BLaER1 treated with 17β-estradiol and CSF1 and Interleukin-3, amounts not matched to agents 10 nM and 100 nM (cell line): ENCODE results near the gene ERICH6.

ENCODE experiments used
- H3K27ac ChIP-seq, 11 experiments: shearing (Covaris generic); formaldehyde crosslinking; 2 replicates each; pipeline ENCODE4 v1.8.1; 2022
- H3K27me3 ChIP-seq, 11 experiments: shearing (Covaris generic); formaldehyde crosslinking; 2 replicates each; pipeline ENCODE4 v1.8.1; 2022
- H3K36me3 ChIP-seq, 11 experiments: shearing (Covaris generic); formaldehyde crosslinking; 2 replicates each; pipeline ENCODE4 v1.8.1; 2022
- H3K4me1 ChIP-seq, 10 experiments: shearing (Covaris generic); formaldehyde crosslinking; 2 replicates each; pipeline ENCODE4 v1.8.1; 2022
- H3K4me2 ChIP-seq, 11 experiments: shearing (Covaris generic); formaldehyde crosslinking; 2 replicates each; pipeline ENCODE4 v1.8.1; 2022
- H3K4me3 ChIP-seq, 10 experiments: shearing (Covaris generic); formaldehyde crosslinking; 2 replicates each; pipeline ENCODE4 v1.8.1; 2022
- H3K9ac ChIP-seq, 11 experiments: shearing (Covaris generic); formaldehyde crosslinking; 2 replicates each; pipeline ENCODE4 v1.8.1; 2022
- H3K9me3 ChIP-seq, 11 experiments: shearing (Covaris generic); formaldehyde crosslinking; replicated peaks in 1 of 11; 2 replicates each; pipeline ENCODE4 v1.8.1; 2022
- H4K20me1 ChIP-seq, 11 experiments: shearing (Covaris generic); formaldehyde crosslinking; 2 replicates each; pipeline ENCODE4 v1.8.1; 2022
- Cebpa-rat ChIP-seq, 11 experiments: shearing (Covaris generic); IDR thresholded peaks; 2 replicates each; pipeline ENCODE4 v1.8.1; 2022

The ERICH6 gene

GRCh38 chr3:150620002-150620689, 83.6 kb downstream of the ERICH6 start:
- H3K4me2 ChIP-seq = peak overlapping the region in 1 of 11 experiments; percentile 6; a peak in 1 of 22 replicates
- H4K20me1 ChIP-seq = peaks cover 68 to 88% (median 85%) of the 10 kb centered on the region in 11 experiments
- no peak overlapping the region for H3K4me3 ChIP-seq
- peaks cover 51 to 77% (median 65%) of the 10 kb centered on the region in 11 experiments for H3K36me3 ChIP-seq
- no peaks in the 10 kb centered on the region for H3K27me3 ChIP-seq
- H3K4me1 ChIP-seq = peaks cover 0 to 29% (median 0%) of the 10 kb centered on the region in 10 experiments; a peak in 4 of 20 replicates
- no peak for TF ChIP-seq Cebpa-rat (IDR thresholded peaks at IDR 0.05)
- no peak overlapping the region for H3K9ac ChIP-seq
- peaks cover 0 to 14% (median 6%) of the 10 kb centered on the region in 11 experiments; a peak in 7 of 22 replicates for H3K9me3 ChIP-seq
- H3K27ac ChIP-seq = no peak overlapping the region

- Histone ChIP-seq H3K27me3 (no peaks in the 10 kb centered on the region), H3K9ac (no peak overlapping the region), H3K36me3 (peaks cover 61 to 80% (median 75%) of the 10 kb centered on the region in 11 experiments), H4K20me1 (peaks cover 63 to 82% (median 80%) of the 10 kb centered on the region in 11 experiments), H3K9me3 (peaks cover 0 to 51% (median 32%) of the 10 kb centered on the region in 11 experiments; a peak in 19 of 22 replicates), H3K4me3 (no peak overlapping the region), H3K4me2 (no peak overlapping the region), H3K4me1 (peaks cover 0 to 55% (median 9%) of the 10 kb centered on the region in 10 experiments; a peak in 18 of 20 replicates), H3K27ac (no peak overlapping the region)
- TF ChIP-seq Cebpa-rat (IDR thresholded peaks at IDR 0.05) = no peak
Measured at GRCh38 chr3:150613709-150614480, 89.8 kb downstream of the ERICH6 start.

- Histone ChIP-seq H3K4me1 (peaks cover 2 to 64% (median 13%) of the 10 kb centered on the region in 10 experiments; a peak in 18 of 20 replicates), H3K4me2 (no peak overlapping the region), H3K27ac (no peak overlapping the region), H3K9me3 (peaks cover 0 to 51% (median 30%) of the 10 kb centered on the region in 11 experiments; a peak in 19 of 22 replicates), H3K27me3 (no peaks in the 10 kb centered on the region), H3K36me3 (peaks cover 57 to 80% (median 75%) of the 10 kb centered on the region in 11 experiments), H3K4me3 (no peak overlapping the region), H4K20me1 (peaks cover 60 to 82% (median 80%) of the 10 kb centered on the region in 11 experiments), H3K9ac (no peak overlapping the region)
- no peak for TF ChIP-seq Cebpa-rat (IDR thresholded peaks at IDR 0.05)
Measured at GRCh38 chr3:150613034-150613433, 90.7 kb downstream of the ERICH6 start.

- Histone ChIP-seq H3K27me3 (no peaks in the 10 kb centered on the region), H3K4me1 (peaks cover 8 to 69% (median 18%) of the 10 kb centered on the region in 10 experiments; a peak in 19 of 20 replicates), H3K36me3 (peaks cover 58 to 80% (median 76%) of the 10 kb centered on the region in 11 experiments), H3K9ac (no peak overlapping the region), H3K4me3 (no peak overlapping the region), H3K9me3 (peaks cover 0 to 48% (median 30%) of the 10 kb centered on the region in 11 experiments; a peak in 19 of 22 replicates), H3K27ac (no peak overlapping the region), H3K4me2 (no peak overlapping the region), H4K20me1 (peaks cover 57 to 82% (median 80%) of the 10 kb centered on the region in 11 experiments)
- no peak for TF ChIP-seq Cebpa-rat (IDR thresholded peaks at IDR 0.05)
Measured at GRCh38 chr3:150612494-150612893, 91.2 kb downstream of the ERICH6 start.

- no peak for TF ChIP-seq Cebpa-rat (IDR thresholded peaks at IDR 0.05)
- no peak overlapping the region for H3K9ac ChIP-seq
- no peak overlapping the region for H3K4me3 ChIP-seq
- H3K36me3 ChIP-seq = peaks cover 59 to 79% (median 76%) of the 10 kb centered on the region in 11 experiments
- peak overlapping the region in 1 of 11 experiments; percentile 96; a peak in 1 of 22 replicates for H3K4me2 ChIP-seq
- no peak overlapping the region for H3K27ac ChIP-seq
- H3K4me1 ChIP-seq = peaks cover 16 to 78% (median 27%) of the 10 kb centered on the region in 10 experiments
- peaks cover 52 to 82% (median 80%) of the 10 kb centered on the region in 11 experiments for H4K20me1 ChIP-seq
- H3K9me3 ChIP-seq = peaks cover 0 to 40% (median 30%) of the 10 kb centered on the region in 11 experiments; a peak in 19 of 22 replicates
- H3K27me3 ChIP-seq = no peaks in the 10 kb centered on the region
Measured at GRCh38 chr3:150611666-150612065, 92.1 kb downstream of the ERICH6 start.

GRCh38 chr3:150610785-150611184, 92.9 kb downstream of the ERICH6 start:
- peaks cover 59 to 81% (median 76%) of the 10 kb centered on the region in 11 experiments for H3K36me3 ChIP-seq
- peaks cover 0 to 38% (median 28%) of the 10 kb centered on the region in 11 experiments; a peak in 19 of 22 replicates for H3K9me3 ChIP-seq
- H3K27me3 ChIP-seq = no peaks in the 10 kb centered on the region
- peak overlapping the region in 4 of 11 experiments; percentile 83 to 96 (median 94); a peak in 8 of 22 replicates for H3K4me2 ChIP-seq
- H3K27ac ChIP-seq = peak overlapping the region in 1 of 11 experiments; percentile 13; a peak in 1 of 22 replicates
- 0 out of 20 replicates have a peak overlapping the region, but pooled peaks of 1 of the 10 experiments have one; percentile 7 for H3K4me3 ChIP-seq
- no peak for TF ChIP-seq Cebpa-rat (IDR thresholded peaks at IDR 0.05)
- H3K9ac ChIP-seq = no peak overlapping the region
- peaks cover 50 to 87% (median 83%) of the 10 kb centered on the region in 11 experiments for H4K20me1 ChIP-seq
- H3K4me1 ChIP-seq = peaks cover 25 to 84% (median 34%) of the 10 kb centered on the region in 10 experiments

GRCh38 chr3:150609988-150610387, 93.7 kb downstream of the ERICH6 start:
- Histone ChIP-seq H3K9ac (no peak overlapping the region), H3K4me1 (peaks cover 28 to 84% (median 40%) of the 10 kb centered on the region in 10 experiments), H3K27ac (peak overlapping the region in 1 of 11 experiments; percentile 13; a peak in 1 of 22 replicates), H3K9me3 (peaks cover 0 to 38% (median 28%) of the 10 kb centered on the region in 11 experiments; a peak in 19 of 22 replicates), H3K4me3 (no peak overlapping the region), H3K4me2 (peak overlapping the region in 5 of 11 experiments; percentile 2 to 96 (median 93); a peak in 10 of 22 replicates), H3K36me3 (peaks cover 59 to 81% (median 76%) of the 10 kb centered on the region in 11 experiments), H3K27me3 (no peaks in the 10 kb centered on the region), H4K20me1 (peaks cover 50 to 95% (median 83%) of the 10 kb centered on the region in 11 experiments)
- TF ChIP-seq Cebpa-rat (IDR thresholded peaks at IDR 0.05) = no peak
